Ascending aorta (tissue), 2 donors: ENCODE data around the gene SGSH. TPM values are rescaled to one million over a fixed set of nuclear protein-coding genes. Genes with fewer than 3 reads are reported as not detected.
"Not testable (repeated sequence)": the region's sequence is repeated elsewhere in the genome, so short reads cannot be mapped to it uniquely, and the experiment has no call there.

Experiments
- DNase-seq, 2 donors: peaks; one replicate each; pipeline ENCODE4 v3.0.0-alpha.2; 2019; ENCODE audit warnings: low spot score in 2 of 2
- H3K27ac ChIP-seq, 2 donors: fragments of 200-600 bp; sonication (generic); one replicate each; pipeline ENCODE4 v1.5.1; 2016 to 2017; ENCODE audit warnings: mild to moderate bottlenecking in 1 of 2
- H3K27me3 ChIP-seq: fragments of 200-600 bp; sonication (generic); one replicate; pipeline ENCODE4 v1.5.1; 2017
- H3K36me3 ChIP-seq, 2 donors: fragments of 200-600 bp; sonication (generic); one replicate each; pipeline ENCODE4 v1.5.1; 2016
- H3K4me1 ChIP-seq, 2 donors: fragments of 200-600 bp; sonication (generic); one replicate each; pipeline ENCODE4 v1.5.1; 2016 to 2017; ENCODE audit warnings: mild to moderate bottlenecking in 1 of 2
- H3K4me3 ChIP-seq, 2 donors: fragments of 200-600 bp; sonication (generic); one replicate each; pipeline ENCODE4 v1.5.1; 2016 to 2017; ENCODE audit warnings: mild to moderate bottlenecking in 1 of 2
- H3K9me3 ChIP-seq, 2 donors: fragments of 200-600 bp; sonication (generic); one replicate each; pipeline ENCODE4 v1.5.1; 2016
- intact Hi-C: fragments of 100-400 bp; cut with DNase I; formaldehyde crosslinking; loops from one replicate; pipeline ENCODE4 v1.15.1; 2023
- total RNA-seq: library from RNA; depleted of rRNA; stranded (reverse); fragments of >200 nt; gene quantifications from one replicate; pipeline ENCODE4 v1.1.0, GENCODE V29; 2016
- TF ChIP-seq, protein P1 (sequence below), 3 experiments: fragments of 200-600 bp in 2 of 3; fragments of 450-650 bp in 1 of 3; sonication (generic) in 2 of 3; IDR thresholded peaks; one replicate each; pipeline ENCODE4 v1.5.1; 2016 to 2019; ENCODE audit warnings: antibody characterized with exemption in 3 of 3, mild to moderate bottlenecking in 1 of 3, moderate library complexity in 1 of 3

SGSH gene
- total RNA-seq, 1 donor from 2014 or later: 50.9 TPM

DNA sequence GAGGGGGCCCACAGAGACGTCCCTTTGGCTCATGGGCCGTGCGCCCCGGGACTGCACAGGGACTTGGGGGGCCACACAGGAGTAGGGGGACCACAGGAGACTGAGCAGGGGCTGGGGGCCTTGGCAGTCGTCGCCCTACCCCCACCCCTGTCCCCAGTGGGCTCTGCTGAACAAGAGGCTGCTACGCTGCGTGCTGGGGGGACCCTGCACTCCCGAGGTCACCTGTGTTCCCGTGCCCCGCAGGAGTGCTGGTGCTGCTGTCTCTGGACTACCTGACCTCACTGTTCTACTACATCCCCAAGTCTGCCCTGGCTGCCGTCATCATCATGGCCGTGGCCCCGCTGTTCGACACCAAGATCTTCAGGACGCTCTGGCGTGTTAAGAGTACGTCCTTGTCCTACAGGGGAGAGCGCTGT, 26.1 kb upstream of the SGSH start:
- H3K27me3 ChIP-seq: no peaks in the 10 kb centered on the region
- DNase-seq: no peak
- H3K4me1 ChIP-seq: no peaks in the 10 kb centered on the region
- H3K4me3 ChIP-seq: no peak overlapping the region
- H3K27ac ChIP-seq: no peak overlapping the region
- intact Hi-C loops: no loop called here
- no peaks in the 10 kb centered on the region for H3K9me3 ChIP-seq
- TF ChIP-seq, protein P1, sequence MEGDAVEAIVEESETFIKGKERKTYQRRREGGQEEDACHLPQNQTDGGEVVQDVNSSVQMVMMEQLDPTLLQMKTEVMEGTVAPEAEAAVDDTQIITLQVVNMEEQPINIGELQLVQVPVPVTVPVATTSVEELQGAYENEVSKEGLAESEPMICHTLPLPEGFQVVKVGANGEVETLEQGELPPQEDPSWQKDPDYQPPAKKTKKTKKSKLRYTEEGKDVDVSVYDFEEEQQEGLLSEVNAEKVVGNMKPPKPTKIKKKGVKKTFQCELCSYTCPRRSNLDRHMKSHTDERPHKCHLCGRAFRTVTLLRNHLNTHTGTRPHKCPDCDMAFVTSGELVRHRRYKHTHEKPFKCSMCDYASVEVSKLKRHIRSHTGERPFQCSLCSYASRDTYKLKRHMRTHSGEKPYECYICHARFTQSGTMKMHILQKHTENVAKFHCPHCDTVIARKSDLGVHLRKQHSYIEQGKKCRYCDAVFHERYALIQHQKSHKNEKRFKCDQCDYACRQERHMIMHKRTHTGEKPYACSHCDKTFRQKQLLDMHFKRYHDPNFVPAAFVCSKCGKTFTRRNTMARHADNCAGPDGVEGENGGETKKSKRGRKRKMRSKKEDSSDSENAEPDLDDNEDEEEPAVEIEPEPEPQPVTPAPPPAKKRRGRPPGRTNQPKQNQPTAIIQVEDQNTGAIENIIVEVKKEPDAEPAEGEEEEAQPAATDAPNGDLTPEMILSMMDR (IDR thresholded peaks at IDR 0.05): no peak
- H3K36me3 ChIP-seq: peaks cover 65 to 73% of the 10 kb centered on the region in 2 donors

DNA sequence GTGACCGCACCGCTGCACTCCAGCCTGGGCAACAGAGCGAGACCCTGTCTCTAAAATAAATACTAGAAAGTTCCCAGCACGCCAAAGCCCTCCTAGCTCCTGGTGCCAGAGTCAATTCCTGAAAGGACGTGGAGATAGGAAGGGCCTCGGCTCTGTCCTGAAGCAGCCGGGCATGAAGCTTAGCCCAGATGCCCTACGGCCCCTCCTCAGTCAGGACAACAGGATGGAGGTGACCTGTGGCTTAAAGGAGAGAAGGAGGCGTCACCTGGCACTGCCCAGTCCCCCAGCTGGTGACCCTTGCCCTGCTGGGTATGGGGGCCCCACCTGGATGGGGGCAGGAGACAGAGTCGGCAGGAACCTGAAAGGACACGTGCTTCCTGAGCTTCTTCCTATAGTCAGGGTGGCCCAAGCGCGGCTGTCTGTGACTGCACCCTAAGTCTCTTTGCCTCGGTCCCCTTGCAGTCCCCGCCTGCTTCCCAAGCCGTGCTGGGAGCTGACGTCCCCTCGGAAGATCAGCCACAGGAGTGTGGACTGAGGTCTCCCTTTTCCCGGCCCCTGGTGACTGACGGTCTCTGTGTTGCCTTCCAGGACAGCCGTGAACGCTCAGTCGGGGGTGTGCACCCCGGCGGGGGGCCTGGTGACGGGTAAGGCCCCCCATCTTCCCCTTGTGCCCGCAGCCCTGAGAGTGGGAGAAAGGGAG, 25.6 kb upstream of the SGSH start:
- no peak for DNase-seq
- TF ChIP-seq, protein P1 (IDR thresholded peaks at IDR 0.05): no peak
- no peaks in the 10 kb centered on the region for H3K9me3 ChIP-seq
- peaks cover 70 to 77% of the 10 kb centered on the region in 2 donors for H3K36me3 ChIP-seq
- intact Hi-C loops: no loop called here
- no peak overlapping the region for H3K4me3 ChIP-seq
- no peak overlapping the region for H3K27ac ChIP-seq
- H3K27me3 ChIP-seq: no peaks in the 10 kb centered on the region
- H3K4me1 ChIP-seq: no peaks in the 10 kb centered on the region

GRCh38 chr17:80244871-80245509, 24.9 kb upstream of the SGSH start:
- H3K36me3 ChIP-seq: peaks cover 67 to 79% of the 10 kb centered on the region in 2 donors
- no peaks in the 10 kb centered on the region for H3K27me3 ChIP-seq
- TF ChIP-seq, protein P1 (IDR thresholded peaks at IDR 0.05): no peak
- H3K27ac ChIP-seq: no peak overlapping the region
- H3K4me1 ChIP-seq: no peaks in the 10 kb centered on the region
- no peak overlapping the region for H3K4me3 ChIP-seq
- no peak for DNase-seq
- H3K9me3 ChIP-seq: no peaks in the 10 kb centered on the region
- intact Hi-C loops: no loop called here

DNA sequence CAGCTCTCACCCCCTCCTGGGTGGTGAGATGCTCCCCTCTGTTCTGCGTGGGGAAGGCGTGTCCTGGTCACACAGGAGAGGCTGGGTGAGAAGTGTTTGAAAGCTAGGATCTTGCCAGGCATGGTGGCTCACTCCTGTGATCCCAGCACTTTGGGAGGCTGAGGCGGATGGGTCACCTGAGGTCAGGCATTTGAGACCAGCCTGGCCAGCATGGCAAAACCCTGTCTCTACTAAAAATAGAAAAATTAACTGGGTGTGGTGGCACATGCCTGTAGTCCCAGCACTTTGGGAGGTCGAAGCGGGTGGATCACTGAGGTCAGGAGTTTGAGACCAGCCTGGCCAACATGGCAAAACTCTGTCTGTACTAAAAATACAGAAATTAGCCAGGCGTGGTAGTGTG, 24.3 kb upstream of the SGSH start:
- intact Hi-C loops, H3K27me3 ChIP-seq, H3K4me3 ChIP-seq, H3K9me3 ChIP-seq, DNase-seq, H3K4me1 ChIP-seq, H3K27ac ChIP-seq: not testable (repeated sequence)
- peaks cover 65 to 77% of the 10 kb centered on the region in 2 donors for H3K36me3 ChIP-seq

GRCh38 chr17:80243526-80244433, 23.6 kb upstream of the SGSH start:
- H3K36me3 ChIP-seq: peaks cover 59 to 71% of the 10 kb centered on the region in 2 donors
- intact Hi-C loops: no loop called here
- TF ChIP-seq, protein P1 (IDR thresholded peaks at IDR 0.05): no peak
- no peaks in the 10 kb centered on the region for H3K4me1 ChIP-seq
- no peak overlapping the region for H3K27ac ChIP-seq
- no peaks in the 10 kb centered on the region for H3K9me3 ChIP-seq
- no peak overlapping the region for H3K4me3 ChIP-seq
- DNase-seq: no peak
- no peaks in the 10 kb centered on the region for H3K27me3 ChIP-seq
